GM18520 (cell line): ENCODE results near the gene PNMA8C.
"Not testable (repeated sequence)": the region's sequence is repeated elsewhere in the genome, so short reads cannot be mapped to it uniquely, and the experiment has no call there.

Source experiments
- ATAC-seq: cut with Tn5 transposase; IDR thresholded peaks from one replicate; pipeline ENCODE4 v1.9.1; 2021; ENCODE audit not compliant: unreplicated experiment

PNMA8C gene

DNA sequence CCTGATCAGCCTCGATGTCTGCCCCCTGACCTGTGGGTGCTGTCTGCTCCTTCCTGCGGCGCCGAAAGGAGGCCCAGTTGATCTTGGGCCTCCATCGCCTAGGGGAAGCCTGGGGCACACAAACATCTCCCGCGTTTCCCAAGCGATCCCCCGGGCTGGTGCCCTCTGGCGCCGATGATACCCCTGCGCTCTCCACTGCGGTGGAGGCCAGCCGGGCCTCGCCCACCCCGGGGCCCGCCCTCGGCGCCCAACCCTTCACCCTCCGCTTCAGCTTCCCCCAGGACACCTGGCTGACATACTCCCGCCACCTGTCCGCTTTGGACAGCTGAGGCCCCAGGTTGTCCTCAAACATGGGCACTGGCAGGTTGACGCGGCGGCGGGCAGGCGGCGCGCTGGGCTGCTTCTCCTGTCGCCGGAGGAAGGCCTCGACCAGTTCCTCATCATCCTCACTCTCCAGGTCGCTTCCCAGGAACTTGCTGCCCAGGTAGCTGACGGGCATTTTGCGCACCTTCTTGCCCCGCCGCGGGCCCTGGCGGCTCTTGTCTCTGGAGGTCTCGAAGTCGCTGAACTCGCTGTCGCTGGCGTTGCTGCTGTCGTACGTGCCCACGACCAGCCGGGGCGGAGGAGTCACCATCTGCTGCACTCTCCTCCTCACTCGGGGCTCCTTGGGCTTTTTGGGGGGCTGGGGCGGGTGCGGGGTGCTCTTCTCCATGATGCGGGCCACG is 16.6 kb downstream of the PNMA8C start:
- no peak for ATAC-seq

DNA sequence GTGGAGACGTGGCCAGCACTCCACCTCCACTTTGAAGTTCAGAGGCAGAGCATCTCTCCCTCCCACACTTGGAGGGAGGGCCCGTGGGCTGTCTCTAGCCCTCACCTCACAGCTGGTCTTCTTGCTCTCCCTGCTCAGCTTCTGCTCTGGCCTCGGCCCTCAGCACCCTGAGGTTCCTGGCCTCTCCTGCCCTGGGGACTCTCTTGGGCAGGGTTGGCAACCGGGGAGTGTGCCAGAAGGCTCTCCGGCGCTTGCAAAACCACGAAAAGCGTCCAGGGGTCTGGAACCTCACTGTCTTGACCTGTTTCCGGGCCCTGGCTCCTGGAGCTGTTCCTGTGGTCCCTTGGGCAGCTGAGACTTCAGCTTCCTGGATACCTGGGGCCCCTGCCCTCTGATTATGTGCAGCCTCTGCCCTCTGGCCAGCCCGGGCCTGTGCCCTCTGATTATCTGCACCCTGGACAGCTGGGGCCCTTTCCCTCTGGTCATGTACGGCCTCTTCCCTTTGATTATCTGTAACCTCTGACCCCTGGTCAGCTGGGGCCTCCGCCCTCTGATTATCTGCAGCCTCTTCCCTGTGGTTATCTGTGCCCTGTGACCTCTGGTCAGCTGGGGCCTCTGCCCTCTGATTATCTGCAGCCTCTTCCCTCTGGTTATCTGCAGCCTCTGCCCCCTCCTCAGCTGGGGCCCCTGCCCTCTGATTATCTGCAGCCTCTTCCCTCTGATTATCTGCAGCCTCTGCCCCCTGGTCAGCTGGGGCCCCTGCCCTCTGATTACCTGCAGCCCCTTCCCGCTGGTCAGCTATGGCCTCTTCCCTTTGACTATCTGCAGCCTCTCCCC is 17.4 kb downstream of the PNMA8C start:
- no peak for ATAC-seq

DNA sequence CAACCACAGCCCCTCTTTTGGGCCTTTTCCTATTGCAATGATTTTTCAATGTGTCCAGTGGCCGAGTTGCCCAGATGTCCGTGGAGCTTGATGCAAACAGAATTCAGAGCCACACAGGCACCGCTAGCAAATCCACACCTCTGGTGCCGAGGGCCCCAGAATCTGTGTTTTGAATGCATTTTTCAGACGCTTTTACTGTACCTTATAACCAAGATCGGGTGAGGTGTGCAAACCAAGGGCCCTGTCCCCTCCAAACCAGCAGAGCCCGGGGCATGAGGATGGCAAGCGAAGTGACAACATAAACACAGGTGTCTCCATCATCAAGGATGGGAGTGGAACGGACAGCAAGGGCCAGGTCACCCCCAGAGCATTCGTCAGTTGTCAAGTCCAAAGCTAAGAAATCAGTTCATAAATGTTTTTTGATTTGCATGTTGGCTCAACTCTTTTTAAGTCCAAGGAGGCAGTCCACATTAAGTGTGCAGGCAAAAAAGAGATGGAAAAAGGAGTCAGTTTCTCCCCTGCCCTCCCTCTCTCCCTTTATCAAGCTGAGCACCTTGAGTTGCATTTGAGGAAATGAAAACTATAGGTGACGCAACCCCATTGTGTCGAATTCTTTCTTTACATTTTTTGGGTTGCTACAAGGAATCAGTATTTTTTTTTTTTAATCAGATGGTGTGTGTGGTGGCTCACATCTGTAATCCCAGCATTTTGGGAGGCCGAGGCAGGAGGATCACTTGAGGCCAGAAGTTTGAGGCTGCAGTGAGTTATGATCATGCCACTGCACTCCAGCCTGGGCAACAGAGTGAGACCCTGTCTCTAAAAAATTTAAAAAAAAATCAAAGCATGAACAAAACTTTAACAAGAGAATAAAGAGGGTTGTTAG is 18.3 kb downstream of the PNMA8C start:
- no peak for ATAC-seq

DNA sequence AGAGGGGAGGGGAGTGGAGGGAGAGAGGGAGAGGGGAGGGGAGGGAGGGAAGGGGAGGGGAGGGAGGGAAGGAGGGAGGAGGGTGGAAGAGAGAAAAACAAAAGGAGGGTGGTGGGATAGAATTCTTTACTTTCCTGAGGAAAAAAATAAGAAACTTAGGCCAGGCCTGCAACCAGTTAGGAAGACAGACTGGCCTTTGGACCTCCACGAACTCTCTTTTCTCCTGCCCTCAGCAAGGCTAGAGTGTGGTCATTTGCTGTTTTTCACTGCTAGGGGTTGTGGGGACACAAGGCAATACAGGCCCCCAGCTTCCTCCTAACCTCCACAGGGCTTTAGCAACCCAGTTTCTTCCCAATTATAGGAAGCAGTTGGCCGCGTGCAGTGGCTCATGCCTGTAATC is 19.5 kb downstream of the PNMA8C start:
- ATAC-seq: no peak

DNA sequence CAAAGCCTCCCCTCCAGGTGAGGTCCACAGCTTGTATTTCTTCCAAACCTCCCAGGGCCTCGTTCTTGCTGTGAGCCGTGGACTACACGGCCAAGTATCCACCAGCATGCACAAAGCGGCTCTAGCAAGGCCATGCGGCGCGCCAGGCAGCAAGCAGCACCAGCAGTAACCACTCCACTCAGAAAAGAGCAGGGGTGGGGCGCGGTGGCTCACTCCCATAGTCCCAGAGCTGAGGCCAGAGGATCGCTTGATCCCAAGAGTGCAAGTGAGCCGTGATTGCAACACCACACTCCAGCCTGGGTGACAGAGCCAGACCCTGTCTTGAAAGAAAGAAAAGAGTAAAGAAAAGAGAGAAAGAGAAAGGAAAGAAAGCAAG is 20.1 kb downstream of the PNMA8C start:
- ATAC-seq: no peak

DNA sequence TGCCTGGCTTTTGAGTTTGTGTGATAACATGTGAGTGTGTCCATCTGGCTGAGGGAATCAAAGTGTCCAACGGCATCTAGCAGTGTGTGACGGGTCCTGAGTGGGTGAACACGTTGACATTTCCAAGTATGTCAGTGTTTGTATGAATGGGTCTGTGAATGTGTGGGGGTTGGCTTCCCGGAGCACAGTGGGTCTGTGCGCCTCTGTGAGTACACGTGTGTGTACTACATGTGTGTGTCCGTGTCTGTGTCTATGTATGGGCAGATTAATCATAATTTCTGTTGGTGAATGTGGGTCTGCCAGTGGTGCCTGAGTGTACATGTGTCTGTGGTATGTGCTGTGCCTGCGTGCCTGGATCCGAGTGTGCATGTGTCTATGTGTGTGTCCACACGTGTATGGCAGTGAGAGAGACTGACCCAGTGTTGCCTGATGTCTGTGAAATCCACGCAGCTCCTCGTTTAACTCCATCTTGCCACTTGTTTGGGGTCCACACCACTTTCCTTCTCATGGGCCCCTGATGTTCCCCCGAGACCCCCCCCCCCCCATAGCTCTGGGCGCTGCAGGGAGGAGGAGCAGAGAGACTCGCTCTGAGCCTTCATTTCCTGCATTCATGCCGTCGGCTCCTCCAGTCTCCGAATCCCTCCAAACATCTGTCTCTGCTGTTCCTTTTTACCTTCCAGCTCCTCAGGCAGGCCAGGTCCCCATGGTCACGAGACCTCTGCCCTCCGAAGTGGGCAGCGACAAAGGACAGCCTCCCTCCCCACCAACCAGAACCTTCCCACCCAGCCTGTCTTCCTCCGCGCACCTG is 20.7 kb downstream of the PNMA8C start:
- ATAC-seq: no peak

DNA sequence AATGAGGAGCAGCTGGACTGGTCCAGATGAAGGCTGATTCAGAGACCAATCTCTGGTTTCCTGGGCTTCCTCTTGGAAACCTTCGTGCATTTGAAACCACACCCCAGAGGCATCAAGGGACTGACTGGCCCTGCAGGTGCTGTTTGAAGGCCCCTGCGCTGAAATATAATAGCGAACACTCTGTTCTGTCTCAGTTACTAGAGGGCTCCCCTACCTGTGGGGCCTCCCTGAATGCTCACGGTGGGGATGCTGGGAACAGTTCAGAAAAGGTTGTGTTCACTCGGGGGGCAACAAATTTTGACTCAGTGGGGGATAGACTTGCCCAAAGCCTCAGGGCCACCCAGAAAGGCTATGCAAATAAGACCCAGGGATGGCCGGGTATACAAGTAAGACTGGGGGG is 21.8 kb downstream of the PNMA8C start:
- no peak for ATAC-seq

DNA sequence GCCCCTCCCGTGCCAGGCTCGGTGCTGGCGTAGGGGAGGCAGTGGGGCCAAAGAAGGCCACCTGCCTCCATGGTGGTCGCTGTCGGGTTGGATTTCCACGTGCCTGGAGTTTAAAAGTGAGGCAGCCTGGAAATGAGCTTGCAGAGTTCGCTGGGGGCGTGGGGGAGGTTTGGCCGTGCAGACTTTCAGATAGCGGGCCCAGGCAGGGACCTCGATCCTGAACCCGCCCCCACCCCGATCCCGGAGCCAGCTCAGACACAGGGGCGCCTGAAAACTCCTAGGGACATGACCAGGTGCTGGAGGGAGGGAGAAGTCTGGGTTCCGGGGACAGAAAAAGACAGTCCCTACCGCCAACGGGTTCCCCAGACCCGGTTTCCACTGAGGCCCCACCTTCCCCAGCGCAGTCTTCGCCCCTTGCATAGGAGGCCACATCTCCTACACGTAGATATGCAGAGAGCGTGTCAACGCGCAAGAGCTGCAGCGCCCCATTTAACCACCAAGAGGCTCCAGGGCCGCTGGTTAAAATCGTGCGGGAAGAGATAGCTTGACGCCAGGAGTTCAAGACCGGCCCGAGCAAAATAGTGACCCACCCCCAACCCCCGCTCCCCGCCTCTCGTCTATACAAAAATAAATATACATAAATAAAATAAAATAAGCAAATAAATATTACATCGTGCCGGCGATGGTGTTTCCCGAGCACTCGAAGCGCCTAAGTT is 23.8 kb downstream of the PNMA8C start:
- no peak for ATAC-seq

DNA sequence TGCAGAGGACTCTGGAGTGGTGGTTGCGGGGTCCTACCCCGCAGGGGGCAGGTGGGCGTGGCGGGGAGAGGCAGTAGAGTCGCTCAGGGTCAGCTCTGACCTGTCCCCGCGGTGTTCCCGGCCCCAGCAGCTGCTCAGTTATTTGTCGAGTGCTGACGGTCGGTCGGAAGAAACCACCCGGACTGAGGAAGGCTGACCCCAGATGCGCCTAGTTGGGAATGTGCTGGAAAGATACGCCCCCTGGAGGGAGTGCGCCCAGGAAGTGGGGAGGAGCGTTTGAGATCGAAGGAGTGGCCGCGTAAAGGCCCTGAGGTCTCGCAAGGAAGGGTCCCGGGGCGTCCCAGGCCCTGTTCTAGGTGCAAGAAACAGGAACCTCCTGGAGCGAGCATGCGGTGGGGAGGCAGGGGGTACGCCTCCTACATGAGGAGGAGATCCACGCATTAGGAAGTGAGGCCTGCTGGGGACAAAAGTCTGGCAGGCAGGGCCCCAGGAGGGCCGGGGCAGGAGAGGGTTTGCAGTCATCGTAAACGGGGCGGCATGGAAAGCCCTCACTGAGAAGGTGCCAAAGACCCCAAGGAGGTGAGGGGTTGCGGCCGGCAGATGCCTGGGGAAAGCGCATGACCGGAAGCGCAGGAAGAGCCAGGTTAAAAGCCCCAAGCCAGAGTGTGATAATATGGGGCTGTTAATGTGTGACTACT is 24.5 kb downstream of the PNMA8C start:
- ATAC-seq: no peak

DNA sequence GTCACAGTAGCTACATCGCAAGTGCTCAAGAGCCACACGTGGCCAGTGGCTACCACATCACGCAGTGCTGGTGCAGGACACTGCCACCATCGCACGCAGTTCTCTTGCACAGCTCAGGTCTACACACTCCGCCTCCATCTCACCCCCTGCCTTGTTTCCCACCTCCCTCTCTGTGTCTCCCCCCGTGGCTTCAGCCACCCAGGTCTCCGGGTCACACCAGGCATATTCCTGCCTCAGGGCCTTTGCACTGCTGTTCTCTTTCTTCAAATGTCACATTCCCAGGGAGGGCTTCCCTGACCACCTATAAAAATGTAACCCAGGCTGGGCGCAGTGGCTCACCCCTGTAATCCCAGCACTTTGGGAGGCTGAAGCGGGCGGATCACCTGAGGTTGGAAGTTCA is 26.0 kb downstream of the PNMA8C start:
- ATAC-seq: no peak

DNA sequence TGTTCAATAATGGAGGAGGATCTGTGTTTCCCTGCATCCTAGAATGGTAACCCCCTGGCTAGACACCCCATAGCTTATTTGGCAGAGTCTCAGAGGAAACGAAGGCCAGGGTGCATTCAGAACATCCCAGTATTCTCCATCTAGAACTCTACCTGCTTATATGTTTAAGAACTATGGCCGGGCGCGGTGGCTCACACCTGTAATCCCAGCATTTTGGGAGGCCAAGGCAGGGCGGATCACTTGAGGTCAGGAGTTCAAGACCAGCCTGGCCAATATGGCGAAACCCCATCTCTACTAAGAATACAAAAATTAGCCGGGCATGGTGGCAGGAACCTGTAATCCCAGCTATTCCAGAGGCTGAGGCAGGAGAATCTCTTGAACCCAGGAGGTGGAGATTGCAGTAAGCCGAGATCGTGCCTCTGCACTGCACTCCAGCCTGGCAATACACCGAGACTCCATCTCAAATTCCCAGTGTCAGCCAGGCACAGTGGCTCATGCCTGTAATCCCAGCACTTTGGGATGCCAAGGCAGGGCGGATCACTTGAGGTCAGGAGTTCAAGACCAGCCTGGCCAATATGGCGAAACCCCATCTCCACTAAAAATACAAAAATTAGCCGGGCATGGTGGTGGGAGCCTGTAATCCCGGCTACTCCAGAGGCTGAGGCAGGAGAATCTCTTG is 30.8 kb downstream of the PNMA8C start:
- ATAC-seq: not testable (repeated sequence)

DNA sequence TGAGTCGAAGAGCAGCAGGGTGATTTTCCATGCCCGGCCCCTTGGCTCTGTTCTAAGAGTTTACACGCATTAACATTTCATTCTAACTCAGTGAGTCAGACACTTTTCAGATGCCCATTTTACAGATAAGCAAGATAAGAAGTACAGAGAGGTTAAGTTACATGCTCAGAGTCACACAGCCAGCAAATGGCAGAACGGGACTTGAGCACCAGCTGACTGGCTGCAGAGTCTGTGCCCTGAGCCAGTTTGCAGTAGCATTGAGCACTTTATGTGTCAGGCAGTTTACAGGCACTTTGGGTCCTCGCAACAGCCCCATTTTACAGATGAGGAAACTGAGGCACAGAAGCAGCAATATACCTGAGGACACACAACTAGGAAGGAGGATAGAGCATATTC is 34.3 kb downstream of the PNMA8C start:
- no peak for ATAC-seq

DNA sequence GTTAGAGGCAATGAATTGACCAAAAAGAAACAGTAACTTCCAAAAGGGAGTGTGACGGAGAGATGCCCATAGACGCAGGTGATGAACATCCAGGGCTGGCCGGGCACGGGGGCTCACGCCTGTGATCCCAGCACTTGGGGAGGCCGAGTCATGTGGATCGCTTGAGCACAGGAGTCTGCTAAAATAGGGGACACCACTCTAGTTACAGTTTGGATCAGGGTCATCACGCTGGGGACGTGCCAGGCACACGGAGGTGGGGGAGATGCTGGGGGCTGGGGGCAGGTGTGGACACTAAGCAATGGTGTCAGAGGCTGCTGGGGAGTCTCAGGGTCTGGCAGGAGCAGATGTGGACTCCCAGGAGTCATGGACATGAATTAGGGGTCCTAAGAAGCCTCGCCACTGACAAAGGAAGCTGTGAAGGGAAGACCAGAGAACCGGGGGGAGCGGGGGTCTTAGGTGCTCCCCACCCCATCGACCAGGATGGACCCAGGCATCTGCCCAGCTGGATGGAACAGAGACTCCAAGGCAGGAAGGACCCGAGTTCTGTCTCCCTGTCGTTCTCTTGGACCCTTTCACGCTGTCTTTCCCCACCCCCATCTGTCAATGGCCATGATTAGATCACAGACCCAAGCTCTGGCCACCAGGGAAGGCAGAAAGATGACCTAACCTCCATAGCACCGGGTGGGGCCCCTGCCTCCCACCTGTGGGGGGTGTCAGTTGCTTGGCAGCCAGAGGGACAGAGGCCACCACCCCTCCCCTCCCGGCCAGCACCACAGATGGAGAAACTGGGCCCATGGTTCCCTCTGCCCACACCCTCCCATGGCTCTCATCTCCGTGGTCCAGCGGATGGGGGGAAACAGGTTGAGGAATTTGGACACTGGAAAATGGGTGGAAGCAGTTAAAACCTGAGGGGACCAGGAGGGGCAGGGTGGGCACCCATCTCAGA is 35.0 kb downstream of the PNMA8C start:
- no peak for ATAC-seq

DNA sequence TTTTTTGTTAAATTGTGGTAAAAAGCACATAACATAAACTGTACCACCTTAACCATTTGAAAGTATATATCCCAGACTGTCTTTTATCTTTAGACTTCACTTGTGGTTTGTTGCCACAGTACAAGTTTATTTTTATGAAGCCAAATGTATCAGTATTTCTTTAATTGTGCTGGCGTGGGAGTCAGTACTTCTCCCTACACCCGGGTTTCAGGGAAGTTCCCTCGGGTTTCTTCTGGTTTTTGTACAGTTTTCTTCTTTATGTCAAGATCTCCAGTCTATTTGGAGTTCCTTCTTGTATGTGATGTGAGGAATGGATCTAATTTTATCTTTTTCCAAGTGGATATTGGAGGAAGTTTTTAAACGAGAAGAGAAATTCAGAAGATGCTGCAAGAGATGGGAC is 35.9 kb downstream of the PNMA8C start:
- no peak for ATAC-seq

DNA sequence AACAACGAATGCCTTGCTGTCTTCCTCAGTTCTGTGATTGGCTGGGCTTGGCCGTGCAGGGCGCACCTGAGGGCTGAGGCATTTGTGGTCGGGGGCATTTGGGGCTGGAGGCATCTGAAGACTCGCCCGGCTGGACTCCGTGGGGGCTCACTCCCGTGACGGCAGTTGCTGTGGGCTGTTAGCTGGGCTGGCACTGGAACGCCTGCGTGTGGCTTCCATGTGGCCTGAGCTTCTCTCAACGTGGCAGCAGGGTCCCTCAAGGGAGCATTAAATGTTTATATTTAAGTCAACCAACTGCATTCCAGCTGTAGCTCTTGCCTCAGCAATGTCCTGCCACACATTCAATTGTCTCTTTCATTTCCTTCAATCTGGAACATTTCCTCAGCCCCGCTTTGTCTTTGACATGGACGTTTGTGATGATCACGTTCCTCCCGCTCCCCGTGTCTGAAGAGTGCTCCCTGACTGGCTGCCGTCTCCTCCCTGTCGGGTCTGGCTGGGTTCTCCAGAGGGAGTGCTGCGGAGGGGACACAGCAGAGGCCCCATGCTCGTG is 36.4 kb downstream of the PNMA8C start:
- ATAC-seq: no peak

DNA sequence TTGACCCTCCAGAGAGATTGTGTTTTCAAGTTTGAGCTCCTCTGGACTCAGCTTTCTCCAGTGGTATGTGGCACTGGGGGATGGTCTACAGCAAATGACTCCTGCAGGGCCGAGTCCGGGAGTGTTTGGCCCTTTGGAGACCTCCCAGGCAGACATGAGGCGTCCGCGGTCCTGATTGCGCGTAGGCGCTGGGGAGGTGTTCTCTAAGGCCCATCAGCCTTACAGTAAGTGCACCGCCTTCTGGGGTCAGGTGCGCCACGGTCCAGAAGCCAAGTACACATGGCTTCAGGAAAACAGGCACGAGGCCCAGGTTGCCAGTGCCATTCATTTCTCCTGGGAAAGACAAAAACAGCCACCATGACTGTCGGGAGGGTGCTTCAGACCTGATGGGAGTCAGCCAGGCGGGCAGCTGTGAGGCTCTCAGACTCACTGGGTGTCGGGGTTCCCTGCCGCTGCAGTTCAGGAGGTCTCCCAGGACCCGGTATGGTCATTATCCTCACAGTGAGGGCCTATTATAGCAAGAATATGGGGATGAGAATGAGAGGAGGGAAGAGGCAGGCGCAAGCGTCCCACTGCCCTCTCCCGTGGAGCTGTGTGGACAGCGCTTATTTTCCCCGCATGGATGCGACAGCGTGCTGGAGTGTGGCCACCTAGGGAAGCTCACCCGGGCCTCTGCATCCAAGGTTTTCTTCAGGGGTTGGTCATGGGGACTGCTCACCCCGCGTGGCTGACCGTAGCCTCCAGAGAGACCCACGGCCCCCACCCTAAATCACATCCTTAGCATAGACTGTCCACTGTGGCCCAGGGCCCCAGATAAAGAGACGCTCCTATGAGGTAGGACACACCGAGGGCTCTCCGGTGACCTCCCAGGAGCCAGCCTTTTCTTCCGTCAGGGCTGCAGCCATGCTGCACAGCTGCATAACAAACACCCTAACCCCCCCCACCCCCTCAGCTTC is 37.2 kb downstream of the PNMA8C start:
- no peak for ATAC-seq
